ENCODE data around the gene SLC16A14. TPM values are rescaled to one million over a fixed set of nuclear protein-coding genes. Genes with fewer than 3 reads are reported as not detected.

The SLC16A14 gene
- total RNA-seq, 1 donor from 2014 or later: 18.9 TPM

- no peaks in the 10 kb centered on the region for H3K9me3 Mint-ChIP-seq (ENCODE audit: unreplicated experiment)
- peaks cover 4% of the 10 kb centered on the region for H3K36me3 Mint-ChIP-seq (ENCODE audit: unreplicated experiment)
- no peak for DNase-seq (ENCODE audit: extremely low spot score, unreplicated experiment)
- peaks cover 56% of the 10 kb centered on the region for H3K4me1 Mint-ChIP-seq (ENCODE audit: unreplicated experiment)
- TF ChIP-seq CTCF (IDR thresholded peaks at IDR 0.05): no peak
- H3K4me3 Mint-ChIP-seq (ENCODE audit: unreplicated experiment): peak overlapping the region; percentile 42
- H3K27ac Mint-ChIP-seq (ENCODE audit: unreplicated experiment): peak overlapping the region; percentile 99
- no peaks in the 10 kb centered on the region for H3K27me3 Mint-ChIP-seq (ENCODE audit: unreplicated experiment)
Measured at GRCh38 chr2:230052299-230052698, 16.4 kb downstream of the SLC16A14 start.

DNA sequence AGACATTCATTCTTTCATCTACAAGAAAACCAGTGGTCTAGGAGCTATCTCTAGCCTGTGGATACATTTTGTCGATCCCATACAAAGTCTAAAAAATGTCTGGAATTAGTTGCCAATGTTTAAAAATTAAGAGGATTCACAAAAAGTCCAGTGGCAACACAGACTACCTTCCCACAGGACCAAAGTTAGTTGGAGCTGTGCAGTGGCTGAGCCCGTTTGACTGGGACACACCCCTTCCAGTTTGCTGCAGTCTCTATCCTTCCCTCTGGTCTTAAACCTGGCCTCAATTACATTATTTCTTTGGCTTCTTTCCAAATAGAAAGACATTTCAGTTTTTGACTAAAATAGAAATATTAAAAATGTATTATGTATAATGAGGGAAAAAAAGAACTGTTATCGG lies 18.6 kb downstream of the SLC16A14 start:
- H3K4me1 Mint-ChIP-seq (ENCODE audit: unreplicated experiment): peaks cover 45% of the 10 kb centered on the region
- TF ChIP-seq CTCF (IDR thresholded peaks at IDR 0.05): no peak
- peaks cover 21% of the 10 kb centered on the region for H3K36me3 Mint-ChIP-seq (ENCODE audit: unreplicated experiment)
- H3K27ac Mint-ChIP-seq (ENCODE audit: unreplicated experiment): no peak overlapping the region
- H3K9me3 Mint-ChIP-seq (ENCODE audit: unreplicated experiment): no peaks in the 10 kb centered on the region
- no peak overlapping the region for H3K4me3 Mint-ChIP-seq (ENCODE audit: unreplicated experiment)
- no peaks in the 10 kb centered on the region for H3K27me3 Mint-ChIP-seq (ENCODE audit: unreplicated experiment)
- no peak for DNase-seq (ENCODE audit: extremely low spot score, unreplicated experiment)

DNA sequence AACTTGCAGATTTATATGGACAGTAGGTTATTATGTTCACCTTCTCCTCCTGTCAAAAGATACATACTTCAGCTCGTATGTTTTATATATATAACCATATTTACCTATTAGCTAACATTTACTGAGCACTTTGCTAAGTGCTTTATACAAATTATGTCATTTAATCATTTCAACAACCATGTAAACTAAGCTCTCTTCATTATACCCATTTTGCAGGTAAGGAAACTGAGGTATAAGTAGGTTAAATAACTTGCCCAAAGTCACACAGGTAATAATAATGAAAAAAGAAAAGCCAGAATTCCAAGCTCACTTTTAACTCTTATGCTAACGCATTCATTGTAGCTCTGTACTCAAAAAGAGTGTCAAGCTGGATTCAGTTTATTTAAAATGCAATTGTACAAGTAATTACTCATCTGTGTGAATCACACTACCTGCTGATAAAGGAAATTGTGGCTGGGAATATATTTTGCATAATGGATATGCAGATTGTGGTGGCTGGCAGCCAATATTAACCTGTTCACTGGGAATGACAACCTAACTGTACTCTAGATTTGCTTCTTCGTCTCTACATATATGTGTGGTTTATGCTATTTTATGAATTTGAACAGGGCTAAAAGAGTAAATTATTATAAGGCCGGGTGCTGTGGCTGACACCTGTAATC lies 20.6 kb downstream of the SLC16A14 start:
- peaks cover 26% of the 10 kb centered on the region for H3K36me3 Mint-ChIP-seq (ENCODE audit: unreplicated experiment)
- H3K27me3 Mint-ChIP-seq (ENCODE audit: unreplicated experiment): no peaks in the 10 kb centered on the region
- no peak overlapping the region for H3K4me3 Mint-ChIP-seq (ENCODE audit: unreplicated experiment)
- TF ChIP-seq CTCF (IDR thresholded peaks at IDR 0.05): no peak
- peaks cover 26% of the 10 kb centered on the region for H3K4me1 Mint-ChIP-seq (ENCODE audit: unreplicated experiment)
- no peaks in the 10 kb centered on the region for H3K9me3 Mint-ChIP-seq (ENCODE audit: unreplicated experiment)
- no peak overlapping the region for H3K27ac Mint-ChIP-seq (ENCODE audit: unreplicated experiment)
- no peak for DNase-seq (ENCODE audit: extremely low spot score, unreplicated experiment)

DNA sequence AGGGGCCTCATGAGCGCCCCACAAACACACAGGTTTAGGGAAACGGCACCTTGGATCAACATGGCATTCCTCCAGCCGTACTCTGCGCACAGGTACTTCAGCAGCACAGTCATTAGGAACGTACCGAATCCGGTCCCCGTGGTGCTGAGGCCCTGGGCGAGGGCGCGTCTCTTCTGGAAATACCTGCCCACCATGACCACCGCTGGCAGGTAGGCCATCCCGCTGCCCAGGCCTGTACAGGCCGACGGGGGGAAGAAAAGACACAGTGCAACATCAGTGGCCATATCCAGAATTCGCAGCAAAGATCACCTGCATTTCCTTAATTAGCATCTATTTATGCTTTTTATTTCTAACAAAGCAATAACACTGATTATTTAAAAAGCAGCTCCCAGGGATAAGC lies 22.2 kb downstream of the SLC16A14 start:
- TF ChIP-seq CTCF (IDR thresholded peaks at IDR 0.05): no peak
- peaks cover 15% of the 10 kb centered on the region for H3K4me1 Mint-ChIP-seq (ENCODE audit: unreplicated experiment)
- DNase-seq (ENCODE audit: extremely low spot score, unreplicated experiment): peak; percentile 75
- H3K27me3 Mint-ChIP-seq (ENCODE audit: unreplicated experiment): no peaks in the 10 kb centered on the region
- no peaks in the 10 kb centered on the region for H3K9me3 Mint-ChIP-seq (ENCODE audit: unreplicated experiment)
- H3K36me3 Mint-ChIP-seq (ENCODE audit: unreplicated experiment): peaks cover 30% of the 10 kb centered on the region
- H3K4me3 Mint-ChIP-seq (ENCODE audit: unreplicated experiment): no peak overlapping the region
- no peak overlapping the region for H3K27ac Mint-ChIP-seq (ENCODE audit: unreplicated experiment)

DNA sequence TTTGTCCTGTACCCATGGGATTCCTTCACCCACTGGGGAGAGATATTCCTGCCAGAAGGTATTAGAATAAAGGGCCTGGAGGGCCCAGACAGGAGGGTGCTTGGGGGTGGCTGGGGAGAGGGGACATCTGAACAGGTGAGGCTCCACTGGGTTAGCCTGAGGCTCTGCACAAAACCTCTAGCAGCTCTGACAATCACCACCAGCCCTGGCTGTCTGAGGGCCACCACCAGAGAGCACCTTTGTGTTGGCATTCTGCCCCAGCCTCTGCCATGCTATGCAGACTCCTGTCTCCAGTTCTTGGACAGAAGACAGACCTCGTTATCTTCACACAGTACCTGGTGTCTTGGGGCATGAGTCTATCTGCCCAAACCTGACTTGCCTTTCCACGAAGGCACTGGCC lies 25.3 kb downstream of the SLC16A14 start:
- no peak for TF ChIP-seq CTCF (IDR thresholded peaks at IDR 0.05)
- Mint-ChIP-seq H3K27me3 (ENCODE audit: unreplicated experiment) (no peaks in the 10 kb centered on the region), H3K4me1 (ENCODE audit: unreplicated experiment) (peaks cover 7% of the 10 kb centered on the region), H3K9me3 (ENCODE audit: unreplicated experiment) (no peaks in the 10 kb centered on the region), H3K36me3 (ENCODE audit: unreplicated experiment) (peaks cover 30% of the 10 kb centered on the region), H3K27ac (ENCODE audit: unreplicated experiment) (no peak overlapping the region), H3K4me3 (ENCODE audit: unreplicated experiment) (no peak overlapping the region)
- peak; percentile 67 for DNase-seq (ENCODE audit: extremely low spot score, unreplicated experiment)

Measured in osteocyte (in vitro differentiated cells).